ENCODE measurements around the gene MAEA.

Gene MAEA

DNA sequence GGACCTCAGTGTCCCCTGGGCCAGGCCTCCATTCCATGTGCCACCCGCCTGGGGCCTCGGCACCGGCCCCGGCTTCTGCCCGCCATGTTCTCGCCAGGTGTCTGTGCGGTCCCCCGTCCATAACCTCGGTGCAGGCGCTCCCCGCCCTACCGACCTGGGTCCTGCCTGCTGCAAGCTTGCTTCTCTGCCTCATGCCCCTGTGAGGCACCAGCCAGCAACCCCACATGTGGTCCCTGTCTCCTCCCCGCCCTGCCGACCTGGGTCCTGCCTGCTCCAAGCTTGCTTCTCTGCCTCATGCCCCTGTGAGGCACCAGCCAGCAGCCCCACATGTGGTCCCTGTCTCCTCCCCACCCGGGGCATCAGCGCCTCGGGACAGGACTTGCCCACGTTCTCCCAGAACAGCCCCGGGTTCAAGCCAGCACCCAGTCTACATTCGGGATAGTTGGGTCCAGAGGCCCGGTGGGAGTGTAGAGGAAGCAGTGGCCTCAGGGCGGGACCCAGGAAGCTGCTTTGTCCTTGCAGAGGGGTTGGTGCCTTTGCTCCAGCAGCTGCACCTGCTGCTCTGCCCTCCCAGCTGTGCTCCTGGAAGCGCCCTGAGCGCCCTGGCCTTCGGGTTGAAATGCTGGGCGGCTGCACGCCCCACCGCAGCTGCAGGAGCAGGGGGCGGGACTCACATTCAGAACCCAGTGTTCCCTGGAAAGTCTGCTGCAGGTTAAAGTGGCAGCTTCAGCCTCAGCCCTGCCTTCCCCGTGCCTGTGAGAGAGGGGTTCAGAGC, 37.2 kb downstream of the MAEA start:
- no peak overlapping the region for H2BK120ac ChIP-seq (ENCODE audit: low read depth, low read length)
- no peak overlapping the region for H2BK5ac ChIP-seq (ENCODE audit: low read length)
- peaks cover 10% of the 10 kb centered on the region for H3K79me1 ChIP-seq (ENCODE audit: low read depth, low read length)
- peak overlapping the region in 1 of 2 donors; percentile 49 for H3K4me3 ChIP-seq (ENCODE audit: low read length in 2 of 2)
- H2BK12ac ChIP-seq (ENCODE audit: low read length) = peak overlapping the region; percentile 41
- no peaks in the 10 kb centered on the region for H3K4me1 ChIP-seq (ENCODE audit: control insufficient read depth in 2 of 2, insufficient read depth in 1 of 2, low read depth in 1 of 2, low read length in 2 of 2)
- no peak overlapping the region for H2BK15ac ChIP-seq (ENCODE audit: low read length)
- no peak overlapping the region for H3K27ac ChIP-seq (replicated peaks; ENCODE audit: low read length)
- no CpG with 5 or more reads among the region's 30 CpGs for WGBS, 2 donors (ENCODE audit: extremely low coverage in 2 of 2, insufficient read length in 2 of 2, insufficient replicate concordance in 1 of 2)
- no peak overlapping the region for H2AK5ac ChIP-seq (ENCODE audit: low read depth, low read length)
- H3K36me3 ChIP-seq (replicated peaks in 1 of 2; ENCODE audit: control insufficient read depth in 2 of 2, insufficient read depth in 2 of 2, low read length in 2 of 2) = peaks cover 40 to 92% of the 10 kb centered on the region in 2 donors
- no peak overlapping the region for H3K14ac ChIP-seq (ENCODE audit: low read length)
- H3K18ac ChIP-seq (ENCODE audit: low read length) = no peak overlapping the region
- no peak for DNase-seq (ENCODE audit: low spot score)
- H4K91ac ChIP-seq (ENCODE audit: low read depth, low read length, poor library complexity) = no peak overlapping the region
- H3K9me3 ChIP-seq (replicated peaks in 1 of 2; ENCODE audit: control insufficient read depth in 2 of 2, insufficient read depth in 1 of 2, low read depth in 1 of 2, low read length in 2 of 2) = peaks cover 0 to 2% of the 10 kb centered on the region in 2 donors
- H3K27me3 ChIP-seq (ENCODE audit: control insufficient read depth in 3 of 3, insufficient read depth in 3 of 3, low read depth in 1 of 3, low read length in 3 of 3) = no peaks in the 10 kb centered on the region
- H2AFZ ChIP-seq (ENCODE audit: low read length) = no peak overlapping the region
- H4K8ac ChIP-seq (ENCODE audit: low read depth, low read length) = no peak overlapping the region
- H3K23ac ChIP-seq (ENCODE audit: low read depth, low read length, poor library complexity) = no peak overlapping the region
- H3K4me2 ChIP-seq (ENCODE audit: insufficient read depth, low read length, poor library complexity, severe bottlenecking) = no peak overlapping the region
- H3K4ac ChIP-seq (ENCODE audit: low read length) = no peak overlapping the region
- H3K9ac ChIP-seq (ENCODE audit: low read depth, low read length, poor library complexity) = no peak overlapping the region

DNA sequence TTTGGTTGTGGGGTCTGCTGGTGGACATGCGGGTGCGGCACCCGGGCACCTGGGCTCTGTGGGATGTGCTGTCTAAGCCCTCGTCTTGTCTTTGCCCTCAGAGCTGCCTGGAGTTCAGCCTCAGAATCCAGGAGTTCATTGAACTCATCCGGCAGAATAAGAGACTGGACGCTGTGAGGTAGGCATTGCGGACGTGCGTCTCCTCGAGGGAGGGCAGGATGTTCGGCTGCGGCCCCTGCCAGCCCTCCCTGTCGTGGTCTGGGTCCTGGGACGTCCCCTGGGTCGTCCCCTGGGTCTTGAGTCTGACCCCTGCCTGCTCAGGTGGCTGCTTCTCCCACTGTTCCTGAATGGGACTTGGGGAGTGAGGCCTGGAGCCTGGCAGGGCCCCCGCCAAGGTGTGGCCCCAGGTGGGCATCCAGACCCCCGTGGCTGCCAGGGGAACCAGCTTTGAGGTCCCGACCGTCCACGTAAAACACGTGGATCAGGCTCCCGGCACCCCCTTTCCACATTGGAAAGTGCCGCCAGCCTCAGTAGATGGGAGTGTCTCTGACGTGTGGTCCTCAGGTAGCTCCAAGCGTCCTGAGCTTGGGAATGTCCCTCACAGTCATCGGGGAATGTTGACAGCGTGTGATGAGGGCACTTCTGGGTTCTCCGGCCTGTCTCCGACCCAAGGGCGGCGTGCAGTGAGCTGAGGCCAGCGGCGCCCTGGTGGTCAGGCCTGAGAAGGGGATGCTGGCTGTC, 38.0 kb downstream of the MAEA start:
- Histone ChIP-seq H4K8ac (ENCODE audit: low read depth, low read length) (no peak overlapping the region), H2BK120ac (ENCODE audit: low read depth, low read length) (no peak overlapping the region), H3K4ac (ENCODE audit: low read length) (no peak overlapping the region), H3K14ac (ENCODE audit: low read length) (no peak overlapping the region), H3K27ac (replicated peaks; ENCODE audit: low read length) (no peak overlapping the region), H3K4me2 (ENCODE audit: insufficient read depth, low read length, poor library complexity, severe bottlenecking) (no peak overlapping the region), H3K9me3 (replicated peaks in 1 of 2; ENCODE audit: control insufficient read depth in 2 of 2, insufficient read depth in 1 of 2, low read depth in 1 of 2, low read length in 2 of 2) (peaks cover 0 to 2% of the 10 kb centered on the region in 2 donors), H3K4me1 (ENCODE audit: control insufficient read depth in 2 of 2, insufficient read depth in 1 of 2, low read depth in 1 of 2, low read length in 2 of 2) (no peaks in the 10 kb centered on the region), H3K18ac (ENCODE audit: low read length) (no peak overlapping the region), H2BK5ac (ENCODE audit: low read length) (no peak overlapping the region), H2AFZ (ENCODE audit: low read length) (no peak overlapping the region), H3K79me1 (ENCODE audit: low read depth, low read length) (peaks cover 10% of the 10 kb centered on the region), H3K27me3 (ENCODE audit: control insufficient read depth in 3 of 3, insufficient read depth in 3 of 3, low read depth in 1 of 3, low read length in 3 of 3) (no peaks in the 10 kb centered on the region), H2BK12ac (ENCODE audit: low read length) (no peak overlapping the region), H3K36me3 (replicated peaks in 1 of 2; ENCODE audit: control insufficient read depth in 2 of 2, insufficient read depth in 2 of 2, low read length in 2 of 2) (peaks cover 44 to 86% of the 10 kb centered on the region in 2 donors), H3K4me3 (ENCODE audit: low read length in 2 of 2) (peak overlapping the region in 1 of 2 donors; percentile 12), H2AK5ac (ENCODE audit: low read depth, low read length) (no peak overlapping the region), H2BK15ac (ENCODE audit: low read length) (no peak overlapping the region), H3K9ac (ENCODE audit: low read depth, low read length, poor library complexity) (no peak overlapping the region), H3K23ac (ENCODE audit: low read depth, low read length, poor library complexity) (peak overlapping the region; percentile 31), H4K91ac (ENCODE audit: low read depth, low read length, poor library complexity) (no peak overlapping the region)
- no CpG with 5 or more reads among the region's 33 CpGs for WGBS, 2 donors (ENCODE audit: extremely low coverage in 2 of 2, insufficient read length in 2 of 2, insufficient replicate concordance in 1 of 2)
- no peak for DNase-seq (ENCODE audit: low spot score)

DNA sequence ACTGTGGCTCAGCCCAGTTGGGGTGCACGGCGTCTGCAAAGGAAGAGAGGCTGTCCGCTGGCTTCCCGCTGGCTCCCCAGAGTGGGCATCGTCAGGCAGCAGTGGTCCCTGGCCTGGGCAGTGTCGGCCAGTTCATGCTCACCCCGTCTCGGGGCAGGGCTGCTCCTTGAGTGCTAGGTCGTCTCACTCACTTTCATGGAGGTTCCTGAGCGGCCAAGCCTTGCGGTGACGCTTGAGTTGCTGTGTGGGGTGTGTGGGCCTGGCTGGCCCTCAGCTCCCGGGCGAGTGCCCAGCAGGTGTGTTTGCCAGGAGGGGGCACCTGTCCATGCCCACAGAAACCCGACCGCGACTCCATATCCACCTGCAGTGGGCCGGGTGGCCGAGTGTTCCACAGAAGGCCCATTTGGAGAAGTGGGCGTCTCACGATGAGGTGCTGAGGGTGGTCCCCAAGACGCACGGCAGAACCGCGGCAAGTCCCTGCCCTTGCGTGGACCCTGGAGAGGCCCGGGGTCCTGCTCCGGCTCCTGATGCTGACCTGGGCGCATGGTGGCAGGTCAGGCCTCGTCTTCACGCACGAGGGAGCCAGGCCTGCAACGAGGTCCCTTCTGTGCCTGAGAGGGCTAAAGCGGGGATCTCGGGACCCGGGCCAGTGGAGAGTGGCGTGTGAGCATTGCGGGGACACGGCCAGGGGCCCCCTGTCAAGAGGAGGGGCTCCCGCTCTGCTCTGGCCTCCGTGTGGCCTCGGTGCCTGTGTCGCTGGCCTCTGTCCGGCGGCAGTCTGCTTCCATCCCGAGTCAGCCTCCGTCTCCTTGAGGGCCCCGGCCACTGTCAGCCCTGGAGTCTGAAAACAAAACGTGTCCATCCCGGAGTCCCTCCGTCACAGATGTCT, 38.8 kb downstream of the MAEA start:
- Histone ChIP-seq H3K18ac (ENCODE audit: low read length) (no peak overlapping the region), H3K23ac (ENCODE audit: low read depth, low read length, poor library complexity) (peak overlapping the region; percentile 31), H2AK5ac (ENCODE audit: low read depth, low read length) (no peak overlapping the region), H2AFZ (ENCODE audit: low read length) (no peak overlapping the region), H2BK5ac (ENCODE audit: low read length) (no peak overlapping the region), H3K4me1 (ENCODE audit: control insufficient read depth in 2 of 2, insufficient read depth in 1 of 2, low read depth in 1 of 2, low read length in 2 of 2) (no peaks in the 10 kb centered on the region), H3K9ac (ENCODE audit: low read depth, low read length, poor library complexity) (no peak overlapping the region), H3K36me3 (replicated peaks in 1 of 2; ENCODE audit: control insufficient read depth in 2 of 2, insufficient read depth in 2 of 2, low read length in 2 of 2) (peaks cover 42 to 86% of the 10 kb centered on the region in 2 donors), H3K4ac (ENCODE audit: low read length) (no peak overlapping the region), H3K4me3 (ENCODE audit: low read length in 2 of 2) (peak overlapping the region in 1 of 2 donors; percentile 12), H3K79me1 (ENCODE audit: low read depth, low read length) (peaks cover 10% of the 10 kb centered on the region), H4K91ac (ENCODE audit: low read depth, low read length, poor library complexity) (no peak overlapping the region), H2BK15ac (ENCODE audit: low read length) (no peak overlapping the region), H3K4me2 (ENCODE audit: insufficient read depth, low read length, poor library complexity, severe bottlenecking) (no peak overlapping the region), H2BK120ac (ENCODE audit: low read depth, low read length) (peak overlapping the region; percentile 61), H3K9me3 (replicated peaks in 1 of 2; ENCODE audit: control insufficient read depth in 2 of 2, insufficient read depth in 1 of 2, low read depth in 1 of 2, low read length in 2 of 2) (peaks cover 0 to 2% of the 10 kb centered on the region in 2 donors), H4K8ac (ENCODE audit: low read depth, low read length) (no peak overlapping the region), H3K27me3 (ENCODE audit: control insufficient read depth in 3 of 3, insufficient read depth in 3 of 3, low read depth in 1 of 3, low read length in 3 of 3) (no peaks in the 10 kb centered on the region), H2BK12ac (ENCODE audit: low read length) (no peak overlapping the region), H3K27ac (replicated peaks; ENCODE audit: low read length) (no peak overlapping the region), H3K14ac (ENCODE audit: low read length) (no peak overlapping the region)
- no peak for DNase-seq (ENCODE audit: low spot score)
- WGBS, 2 donors (ENCODE audit: extremely low coverage in 2 of 2, insufficient read length in 2 of 2, insufficient replicate concordance in 1 of 2) = no CpG with 5 or more reads among the region's 51 CpGs
